HG02642 (cell line): ENCODE measurements around the gene POLA2.
"Not testable (repeated sequence)": the region's sequence is repeated elsewhere in the genome, so short reads cannot be mapped to it uniquely, and the experiment has no call there.

ENCODE experiments used
- ATAC-seq: cut with Tn5 transposase; IDR thresholded peaks from one replicate; pipeline ENCODE4 v1.9.1; 2021; ENCODE audit warnings: mild to moderate bottlenecking; ENCODE audit not compliant: unreplicated experiment, poor library complexity

The POLA2 gene

DNA sequence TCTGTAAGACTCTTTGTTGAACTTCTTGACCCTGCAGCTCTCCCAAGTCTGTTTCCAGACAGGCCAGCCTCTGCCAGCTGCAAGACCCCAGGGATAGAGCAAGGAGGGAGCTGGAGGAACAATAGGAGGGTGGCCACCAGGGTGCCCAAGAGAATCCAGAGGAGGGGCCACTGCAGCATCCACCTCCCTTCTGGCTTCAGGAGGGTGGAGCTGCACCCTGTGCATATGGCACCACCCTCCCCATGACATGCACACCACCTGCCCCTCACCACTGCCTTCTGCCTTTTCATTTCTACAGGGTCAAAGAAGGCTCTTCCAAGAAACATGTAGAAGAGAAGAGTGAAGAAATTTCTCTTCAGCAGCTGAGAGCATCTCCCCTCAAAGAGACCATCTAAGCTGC, 20.1 kb upstream of the POLA2 start:
- no peak for ATAC-seq

DNA sequence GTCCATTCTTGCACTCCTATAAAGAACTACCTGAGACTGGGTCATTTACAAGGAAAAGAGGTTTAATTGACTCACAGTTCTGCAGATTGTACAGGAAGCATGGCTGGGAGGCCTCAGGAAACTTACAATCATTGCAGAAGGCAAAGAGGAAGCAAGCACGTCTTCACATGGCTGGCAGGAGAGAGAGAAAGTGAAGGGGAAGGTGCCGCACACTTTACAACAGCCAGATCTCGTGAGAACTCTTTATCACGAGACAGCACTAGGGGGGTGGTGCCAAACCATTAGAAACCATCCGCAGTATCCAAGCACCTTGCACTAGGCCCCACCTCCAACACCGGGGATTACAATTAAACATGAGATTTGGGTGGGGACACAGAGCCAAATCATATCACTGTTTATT, 19.4 kb upstream of the POLA2 start:
- no peak for ATAC-seq

DNA sequence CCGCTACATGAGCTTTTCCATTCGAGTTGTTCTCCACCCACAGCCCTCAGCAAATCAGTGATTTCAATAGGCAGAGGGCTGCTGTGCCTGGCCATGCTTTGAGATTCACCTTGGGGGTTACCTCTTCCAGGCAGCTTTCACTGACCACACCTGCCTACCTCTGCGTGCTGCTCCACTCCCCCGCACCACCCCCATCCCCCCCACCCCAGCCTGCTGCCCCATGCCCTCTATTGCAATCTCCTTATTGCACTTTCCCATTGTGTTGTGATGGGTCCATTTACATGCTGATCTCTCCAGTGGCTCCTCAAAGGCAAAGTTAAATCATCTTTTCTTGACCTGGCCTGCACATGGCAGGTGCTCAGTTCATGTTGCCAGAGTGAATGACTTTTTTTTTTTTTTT, 18.0 kb upstream of the POLA2 start:
- no peak for ATAC-seq

DNA sequence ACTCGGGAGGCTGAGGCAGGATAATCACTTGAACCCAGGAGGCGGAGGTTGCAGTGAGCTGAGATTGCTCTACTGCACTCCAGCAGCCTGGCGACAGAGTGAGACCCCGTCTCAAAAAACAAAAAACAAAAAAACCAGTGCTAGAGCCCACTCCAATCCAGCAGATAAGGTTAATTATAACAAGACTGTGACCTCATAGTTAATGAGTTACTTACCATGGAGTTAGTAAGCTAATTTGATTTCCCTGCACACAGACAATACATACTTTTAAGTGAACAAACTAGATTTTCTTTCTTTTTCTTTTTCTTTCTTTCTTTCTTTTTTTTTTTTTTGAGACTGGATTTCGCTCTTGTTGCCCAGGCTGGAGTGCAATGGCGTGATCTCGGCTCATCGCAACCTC, 16.7 kb upstream of the POLA2 start:
- ATAC-seq = not testable (repeated sequence)

DNA sequence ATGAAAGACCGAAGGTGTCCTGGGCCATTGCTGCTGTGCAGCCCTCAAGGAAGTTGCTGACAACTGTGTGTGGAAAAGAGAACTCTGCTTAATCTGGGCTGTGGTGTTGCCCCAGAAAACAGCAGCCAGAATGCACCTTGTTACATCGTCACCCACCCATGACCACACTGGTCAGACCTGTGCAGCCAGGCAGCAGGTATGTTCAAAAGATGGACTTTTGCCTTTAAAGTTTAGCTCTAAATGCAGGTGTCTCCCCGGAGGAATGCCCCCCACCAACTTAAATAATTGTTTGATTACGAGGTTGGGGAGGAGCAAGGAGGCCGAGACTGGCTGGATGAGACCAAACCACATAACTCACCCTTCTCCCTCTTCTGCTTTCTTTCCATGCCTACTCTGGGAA, 15.3 kb upstream of the POLA2 start:
- no peak for ATAC-seq

DNA sequence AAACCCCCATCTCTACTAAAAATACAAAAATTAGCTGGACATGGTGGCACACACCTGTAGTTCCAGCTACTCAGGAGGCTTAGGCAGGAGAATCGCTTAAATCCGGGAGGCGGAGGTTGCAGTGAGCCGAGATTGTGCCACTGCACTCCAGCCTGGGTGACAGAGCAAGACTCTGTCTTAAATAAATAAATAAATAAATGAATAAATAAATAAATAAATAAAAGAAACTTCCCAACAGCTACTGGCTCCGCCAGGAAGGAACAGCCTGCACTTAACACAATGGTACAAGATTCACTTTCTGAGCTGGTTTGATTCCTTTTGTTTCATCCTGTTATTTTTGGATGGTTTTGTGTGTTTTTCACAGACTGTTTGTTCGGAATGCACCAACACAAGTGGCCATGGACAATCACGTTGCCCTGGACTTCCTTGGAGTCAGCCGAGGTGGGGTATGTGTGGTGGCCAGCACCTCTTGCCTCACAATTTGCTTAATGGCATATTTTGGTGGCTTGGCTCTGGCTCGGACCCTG, 13.5 kb upstream of the POLA2 start:
- not testable (repeated sequence) for ATAC-seq

DNA sequence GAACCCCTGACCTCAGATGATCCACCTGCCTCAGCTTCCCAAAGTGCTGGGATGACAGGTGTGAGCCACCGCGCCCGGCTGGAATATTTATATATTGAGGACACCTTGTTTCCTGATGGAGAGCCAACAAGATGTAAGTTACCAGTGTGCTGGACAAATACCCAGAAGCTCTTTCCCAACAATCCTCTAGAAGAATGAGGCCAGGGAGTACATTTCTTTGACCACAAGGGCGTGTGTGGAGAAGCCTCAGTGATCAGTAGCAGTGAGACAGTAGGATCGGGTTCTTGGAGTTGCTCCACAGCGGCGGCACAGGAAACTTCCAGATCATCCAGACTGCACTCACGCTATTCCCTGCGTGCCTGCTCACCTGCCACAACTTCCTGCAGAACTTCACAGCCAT, 10.3 kb upstream of the POLA2 start:
- ATAC-seq = no peak

DNA sequence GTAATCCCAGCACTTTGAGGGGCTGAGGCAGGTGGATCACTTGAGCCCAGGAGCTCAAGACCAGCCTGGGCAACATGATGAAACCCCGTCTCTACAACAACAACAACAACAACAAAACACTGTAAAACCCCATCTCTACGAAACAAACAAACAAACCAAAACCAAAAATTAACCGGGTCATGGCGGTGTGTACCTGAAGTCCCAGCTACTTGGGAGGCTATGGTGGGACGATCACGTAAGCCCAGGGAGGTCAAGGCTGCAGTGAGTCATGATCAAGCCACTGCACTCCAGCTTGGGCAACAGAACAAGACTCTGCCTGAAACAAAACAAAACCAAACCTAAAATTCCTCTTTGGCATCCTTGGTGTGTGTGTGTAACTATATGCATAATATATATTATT, 7.0 kb upstream of the POLA2 start:
- ATAC-seq = no peak

DNA sequence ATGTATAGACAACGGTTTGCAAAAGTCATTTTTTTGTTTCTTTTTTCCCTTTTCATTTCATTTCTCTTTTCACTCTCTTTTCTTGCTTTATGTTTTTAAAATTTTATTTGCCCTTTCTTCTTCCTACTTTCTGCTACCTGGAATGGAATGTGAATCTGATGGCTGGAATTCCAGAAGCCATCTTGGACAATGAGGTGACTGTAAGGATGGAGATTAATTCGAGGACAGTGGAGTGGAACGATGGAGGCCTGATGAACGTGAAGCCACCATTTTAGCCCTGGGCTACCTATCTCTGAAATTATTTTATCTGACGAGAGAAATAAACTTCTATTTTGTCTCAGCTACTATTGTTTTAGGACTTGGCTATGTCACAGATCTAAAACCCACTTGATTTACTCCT, 2.8 kb upstream of the POLA2 start:
- ATAC-seq = no peak

DNA sequence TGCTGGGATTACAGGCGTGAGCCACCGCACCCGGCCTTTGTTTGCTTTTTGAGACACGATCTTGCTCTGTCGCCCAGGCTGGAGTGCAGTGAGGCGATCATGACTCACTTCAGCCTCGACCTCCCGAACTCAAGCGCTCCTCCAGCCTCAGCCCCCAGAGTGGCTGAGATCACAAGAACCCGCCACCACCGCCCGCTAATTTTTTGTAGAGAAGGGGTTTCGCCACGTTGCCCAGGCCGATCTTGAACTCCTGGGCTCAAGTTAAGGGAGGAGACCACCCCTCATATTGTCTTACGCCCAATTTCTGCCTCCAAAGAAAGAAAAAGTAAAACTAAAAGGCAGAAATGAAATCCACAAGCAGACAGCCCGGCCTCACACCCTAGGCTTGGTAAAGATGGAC, 1.5 kb upstream of the POLA2 start:
- no peak for ATAC-seq

DNA sequence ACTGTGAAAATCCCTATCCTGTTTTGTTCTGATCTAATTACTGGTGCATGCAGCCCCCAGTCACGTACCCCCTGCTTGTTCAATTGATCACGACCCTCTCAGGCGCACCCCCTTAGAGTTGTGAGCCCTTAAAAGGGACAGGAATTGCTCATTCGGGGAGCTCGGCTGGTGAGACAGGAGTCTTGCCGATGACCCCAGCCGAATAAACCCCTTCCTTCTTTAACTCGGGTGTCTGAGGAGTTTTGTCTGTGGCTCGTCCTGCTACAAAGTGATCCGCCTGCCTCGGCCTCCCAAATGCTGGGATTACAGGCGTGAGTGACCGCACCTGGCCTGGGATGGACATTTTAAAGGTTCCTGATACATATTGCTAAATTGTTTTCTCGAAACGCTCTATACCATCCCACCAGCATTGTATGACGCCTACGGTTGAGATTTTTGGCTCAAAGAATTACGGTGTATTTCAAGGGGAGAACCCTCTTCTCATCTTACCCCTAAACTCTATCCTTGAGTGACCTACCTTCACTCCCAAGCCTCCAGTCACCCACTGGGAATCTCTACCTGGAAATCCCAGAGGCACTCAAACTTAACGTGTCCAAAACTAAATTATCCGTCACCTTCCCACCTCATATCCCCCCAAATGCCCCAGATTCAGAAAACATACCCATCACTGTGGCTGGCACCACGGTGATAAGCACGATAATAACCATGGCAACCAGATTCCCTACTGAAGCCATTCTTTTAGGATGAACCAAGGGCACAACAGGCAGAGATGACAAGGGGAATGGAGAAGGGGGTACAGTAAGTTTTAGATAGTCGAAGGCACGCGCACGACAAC, 789 bp upstream of the POLA2 start:
- ATAC-seq = no peak

DNA sequence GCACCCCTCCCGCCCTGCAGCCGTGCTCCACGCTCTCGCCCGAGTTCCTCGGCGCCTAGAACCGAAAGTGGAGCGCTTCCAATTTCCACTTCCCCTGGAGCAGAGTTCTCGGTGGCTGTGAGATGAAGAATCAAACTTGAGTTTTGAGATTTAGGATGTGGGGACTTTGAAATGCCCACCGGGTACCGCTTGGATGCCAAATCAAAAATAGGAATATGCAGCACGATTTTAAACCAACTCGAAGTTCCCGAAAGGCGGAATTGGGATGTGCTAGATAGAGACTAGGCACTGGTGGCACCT, 569 bp downstream of the POLA2 start:
- ATAC-seq = no peak

DNA sequence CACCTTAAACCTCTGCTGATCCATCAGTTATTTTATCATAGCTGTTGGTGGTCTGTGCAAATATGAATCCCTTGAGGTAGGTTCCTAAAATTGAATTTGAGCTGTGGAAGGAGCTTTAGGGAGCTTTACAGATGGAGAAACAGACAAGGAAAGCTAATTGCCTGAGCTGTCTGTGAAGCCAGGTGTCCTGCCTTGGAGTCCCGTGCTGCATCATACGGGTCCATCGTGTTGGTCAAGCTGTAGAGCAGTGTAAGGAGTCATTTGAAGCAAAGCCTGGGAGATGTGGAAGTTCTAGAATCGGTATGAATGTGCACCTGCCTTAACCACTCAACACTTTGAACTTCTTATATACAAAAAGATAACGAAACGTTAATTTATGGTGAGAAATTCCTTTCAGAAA, 1.0 kb downstream of the POLA2 start:
- no peak for ATAC-seq

DNA sequence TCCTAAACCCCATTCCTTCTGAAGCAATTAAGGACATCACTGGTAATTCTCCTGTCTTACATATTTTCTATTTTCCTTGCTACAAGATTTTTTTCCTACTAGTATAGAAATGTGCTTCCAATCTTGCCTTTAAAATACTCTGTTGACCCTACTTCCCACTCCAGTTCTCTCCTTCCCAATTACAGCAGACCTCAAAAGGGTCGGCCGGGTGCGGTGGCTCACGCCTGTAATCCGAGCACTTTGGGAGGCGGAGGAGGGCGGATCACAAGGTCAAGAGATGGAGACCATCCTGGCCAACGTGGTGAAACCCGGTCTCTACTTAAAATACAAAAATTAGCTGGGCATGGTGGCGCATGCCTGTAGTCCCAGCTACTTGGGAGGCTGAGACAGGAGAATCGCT, 3.0 kb downstream of the POLA2 start:
- not testable (repeated sequence) for ATAC-seq

DNA sequence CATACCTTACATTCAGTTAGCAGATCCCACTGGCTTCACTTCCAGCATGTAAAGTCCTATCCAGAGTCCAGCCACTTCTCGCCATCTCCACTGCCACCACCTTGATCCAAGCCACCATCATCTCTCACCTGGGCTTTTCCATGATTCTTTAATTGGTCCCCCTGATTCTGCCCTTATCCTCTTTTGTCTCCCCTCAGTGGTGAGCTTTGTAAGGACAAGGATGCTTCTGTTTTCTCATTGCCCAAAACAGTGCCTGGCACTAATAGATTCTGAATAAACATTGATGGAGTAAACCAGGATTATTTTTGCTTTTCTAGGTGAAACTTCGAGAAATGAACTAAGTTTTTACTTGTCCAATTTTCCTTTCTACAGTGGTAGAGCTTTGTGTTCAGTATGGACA, 4.4 kb downstream of the POLA2 start:
- ATAC-seq = no peak

DNA sequence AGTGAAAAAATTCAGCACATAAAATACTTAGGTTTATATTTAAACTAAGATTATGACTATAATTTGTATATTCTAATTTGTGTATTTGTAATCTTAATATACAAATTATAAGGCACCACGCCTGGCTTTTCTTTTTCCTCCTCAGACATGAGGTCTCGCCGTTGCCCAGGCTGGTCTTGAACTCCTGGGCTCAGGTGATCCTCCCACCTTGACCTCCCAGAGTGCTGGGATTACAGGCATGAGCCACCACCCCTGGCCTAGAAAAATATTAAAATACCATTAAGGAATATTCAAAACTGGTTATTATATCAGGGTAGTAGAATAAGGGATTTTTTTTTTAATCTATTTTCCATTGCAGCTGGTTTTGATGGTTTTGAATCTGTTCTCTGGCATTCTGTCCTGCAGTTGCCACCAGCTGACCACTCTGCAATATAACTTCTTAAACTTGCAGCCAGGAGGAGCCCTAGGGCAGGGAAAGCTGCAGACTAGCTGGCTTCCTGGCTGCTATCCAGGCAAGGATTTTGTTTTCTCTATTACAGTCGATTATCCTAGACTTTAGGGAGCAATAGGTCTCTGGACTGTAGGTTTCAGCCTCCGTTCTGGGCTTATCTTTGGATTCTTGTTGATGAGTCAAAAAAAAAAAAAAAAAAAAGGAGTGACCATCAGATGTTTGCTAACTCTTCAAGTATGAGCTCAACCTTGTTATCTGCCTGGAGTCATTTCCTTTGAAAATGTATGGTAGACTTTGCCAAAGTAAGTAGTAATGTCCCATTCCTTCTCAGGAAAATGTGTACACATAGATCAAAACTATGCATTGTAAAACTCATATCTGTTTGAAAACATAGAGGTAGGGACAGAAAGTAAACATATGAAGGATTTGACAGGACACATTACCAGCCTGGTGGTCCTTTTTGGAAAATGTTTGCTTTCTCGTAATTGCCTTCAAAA, 13.2 kb downstream of the POLA2 start:
- ATAC-seq = no peak

DNA sequence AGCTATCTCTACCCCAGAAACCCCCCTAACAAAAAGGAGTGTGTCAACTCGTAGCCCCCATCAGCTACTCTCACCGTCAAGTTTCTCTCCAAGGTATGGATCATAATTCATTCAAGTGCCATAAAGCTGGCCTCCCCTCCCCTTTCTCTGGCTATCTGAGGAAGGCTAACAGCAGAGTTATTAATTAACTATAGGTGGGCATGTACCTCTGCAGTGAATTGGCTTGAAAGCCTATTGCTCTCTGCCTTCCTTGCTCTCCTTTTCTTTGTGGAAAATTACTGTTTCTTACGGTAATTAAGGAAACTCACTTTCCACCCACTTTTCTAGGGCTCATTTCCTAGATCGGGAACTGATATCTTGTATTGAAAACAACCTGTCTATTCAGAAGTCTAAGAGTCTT, 14.1 kb downstream of the POLA2 start:
- no peak for ATAC-seq

DNA sequence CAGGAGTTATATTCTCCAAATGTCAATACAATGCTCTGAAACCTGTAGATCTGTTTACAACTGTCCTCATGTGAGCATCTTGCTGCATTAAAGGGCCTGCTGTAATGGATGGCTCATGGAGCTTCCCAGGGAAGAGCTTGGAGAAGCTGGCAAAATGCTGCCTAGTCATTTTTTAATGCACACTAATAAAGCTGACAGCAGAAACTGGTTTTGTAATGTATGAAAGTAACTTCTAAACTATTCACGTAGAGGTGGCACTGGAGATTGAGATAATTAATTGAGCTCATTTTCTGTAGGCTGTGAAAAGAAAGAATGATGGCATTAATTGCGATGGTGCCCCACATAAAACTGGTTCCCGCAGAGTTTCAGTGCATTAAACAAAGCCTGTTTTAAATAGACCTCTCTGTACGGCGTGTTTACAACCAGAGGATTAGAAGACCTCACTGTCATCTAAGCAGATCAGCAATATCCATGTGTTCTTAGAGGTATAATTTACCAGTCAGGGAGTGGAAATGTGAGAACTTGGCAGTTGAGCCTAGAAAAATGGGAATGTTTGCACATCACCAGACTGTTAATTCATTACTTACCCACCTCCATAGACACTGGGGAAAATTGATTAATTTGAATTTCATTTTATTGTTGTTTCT, 16.0 kb downstream of the POLA2 start:
- no peak for ATAC-seq

DNA sequence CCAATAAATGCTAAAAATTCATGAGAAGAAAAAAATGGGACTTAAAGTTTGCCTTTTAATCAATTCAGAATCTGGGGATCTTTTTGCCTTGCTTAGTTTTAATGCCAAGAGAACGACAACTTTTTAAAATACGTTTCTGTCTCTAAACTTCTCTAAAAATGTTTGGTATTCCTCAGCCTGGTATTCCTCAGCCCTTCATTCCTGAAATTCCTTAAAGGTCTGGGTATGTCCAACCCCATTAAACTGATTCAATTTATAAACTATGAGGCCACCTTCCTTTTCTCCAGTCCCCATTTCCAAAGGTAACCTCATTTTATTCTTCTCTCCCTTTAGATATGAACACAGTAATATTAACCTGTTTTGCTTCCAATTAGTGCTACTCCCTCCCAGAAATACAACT, 16.6 kb downstream of the POLA2 start:
- ATAC-seq = no peak

DNA sequence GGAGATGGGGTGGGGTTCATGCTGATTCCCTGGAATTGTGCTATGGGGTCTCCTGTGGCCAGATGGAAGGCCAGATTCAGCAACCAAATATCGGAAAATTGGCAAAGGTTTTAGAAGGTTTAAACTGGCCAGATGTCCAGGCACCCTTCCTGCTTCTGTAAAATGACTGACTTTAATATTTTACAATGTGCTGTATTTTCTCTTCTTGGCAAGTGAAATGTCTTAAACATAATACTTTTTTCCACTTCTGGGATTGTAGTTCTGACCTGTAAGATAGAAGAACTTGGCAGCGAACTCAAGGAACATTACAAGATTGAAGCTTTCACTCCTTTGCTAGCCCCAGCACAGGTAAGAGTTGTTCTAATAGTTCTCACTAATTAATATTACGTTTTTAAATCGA, 17.5 kb downstream of the POLA2 start:
- ATAC-seq = no peak
